ENCODE results near the gene ENPP3. TPM values are rescaled to one million over a fixed set of nuclear protein-coding genes. Genes with fewer than 3 reads are reported as not detected.

The ENPP3 gene
- total and polyA plus RNA-seq, 10 of the 15 experiments (the other 5 are each of a cell fraction or from before 2014, with no cell fraction given), result 0.01 TPM; not detected in 9

GRCh38 chr6:131655387-131655786 lies 18.3 kb downstream of the ENPP3 start:
- Histone ChIP-seq H3K9me3 (replicated peaks; ENCODE audit: control insufficient read depth, insufficient read depth, low read length) (no peaks in the 10 kb centered on the region), H3K9ac (ENCODE audit: control insufficient read depth, insufficient read depth, low read length) (no peak overlapping the region), H3K4me2 (ENCODE audit: control insufficient read depth, insufficient read depth) (no peak overlapping the region), H3K36me3 (ENCODE audit: control insufficient read depth in 2 of 2, insufficient read depth in 2 of 2, low read length in 1 of 2) (no peaks in the 10 kb centered on the region), H3K27ac (ENCODE audit: control insufficient read depth, insufficient read depth) (no peak overlapping the region), H4K20me1 (ENCODE audit: control insufficient read depth, insufficient read depth) (no peaks in the 10 kb centered on the region), H2AFZ (ENCODE audit: control insufficient read depth, low read depth, low read length) (no peak overlapping the region), H3K27me3 (replicated peaks in 1 of 2; ENCODE audit: control insufficient read depth in 2 of 2, insufficient read depth in 2 of 2, low read length in 1 of 2) (peaks cover 0 to 2% of the 10 kb centered on the region in 2 experiments; a peak in 1 of 4 replicates), H3K79me2 (ENCODE audit: control insufficient read depth, insufficient read depth, low read length) (no peaks in the 10 kb centered on the region), H3K4me3 (no peak overlapping the region), H3K4me1 (ENCODE audit: control insufficient read depth, insufficient read depth, low read length) (no peaks in the 10 kb centered on the region)
- no TSS peak for BruUV-seq (replicated peaks)
- in situ Hi-C loops (cut with MboI), result no loop called here
- POLR2A ChIA-PET, result no interaction called here
- WGBS (ENCODE audit: insufficient coverage, insufficient replicate concordance, low lambda C conversion rate, missing lambda C conversion rate), result 78% methylated on average over 3 of the region's 3 CpGs
- SMC1A ChIA-PET (ENCODE audit: uncharacterized antibody, unreplicated experiment), result no interaction called here
- TF ChIP-seq E2F8 (IDR thresholded peaks at IDR 0.05; ENCODE audit: low read depth, partially characterized antibody) (no peak), CBFB (IDR thresholded peaks at IDR 0.05; ENCODE audit: low read depth) (no peak), SREBF2 (IDR thresholded peaks at IDR 0.05; ENCODE audit: low read length) (no peak), EP300 (IDR thresholded peaks at IDR 0.05; ENCODE audit: borderline replicate concordance in 1 of 2, control insufficient read depth in 1 of 2, low read depth in 2 of 2, low read length in 2 of 2) (no peak), RCOR1 (conservative IDR thresholded peaks at IDR 0.05; ENCODE audit: low read depth, low read length) (no peak), YBX1 (IDR thresholded peaks at IDR 0.05) (no peak), IKZF2 (IDR thresholded peaks at IDR 0.05) (no peak)
- no peak for FAIRE-seq
- no peak for ATAC-seq
- CTCF ChIA-PET, result interaction anchor here (1.1 kb wide), 1 partner anchor 16 kb away, joined by 3 read pairs; no protein-coding TSS in a partner anchor
- RAD21 ChIA-PET (ENCODE audit: unreplicated experiment), result no interaction called here
- no peak for DNase-seq (ENCODE audit: low read depth, low spot score)
- intact Hi-C loops (cut with micrococcal nuclease; ENCODE audit: unreplicated experiment), result no loop called here

All from GM12878 (cell line).